Sciatic nerve (tissue), 2 donors: ENCODE results near the gene PMP22. TPM values are rescaled to one million over a fixed set of nuclear protein-coding genes. Genes with fewer than 3 reads are reported as not detected.
A peak's percentile ranks its signal among the peaks of the same experiment; 100 is the strongest.

ENCODE experiments used
- ATAC-seq: fragments of 200-7000 bp; cut with Tn5 transposase; one replicate; pipeline ENCODE4 v1.9.1; 2020; ENCODE audit warnings: mild to moderate bottlenecking, moderate library complexity
- DNase-seq: peaks from one replicate; pipeline ENCODE4 v3.0.0-alpha.2; 2020; ENCODE audit warnings: low spot score
- intact Hi-C: fragments of 100-400 bp; cut with DNase I; formaldehyde crosslinking; loops from one replicate; pipeline ENCODE4 v1.14.2; 2022
- total RNA-seq: library from RNA; stranded (reverse); fragmentation: NEBNext Ultra II Directional; extraction: Animal tissue kit (Norgen Biotek cat#: 25700); gene quantifications from one replicate; pipeline ENCODE4 v1.2.1, GENCODE V29; 2021
- donor health status: DM: no; HTN: no; CAD: no.
- donor health status: DM: no; HTN: no; CAD: no.

PMP22 gene
- total RNA-seq, result 2,465 TPM

DNA sequence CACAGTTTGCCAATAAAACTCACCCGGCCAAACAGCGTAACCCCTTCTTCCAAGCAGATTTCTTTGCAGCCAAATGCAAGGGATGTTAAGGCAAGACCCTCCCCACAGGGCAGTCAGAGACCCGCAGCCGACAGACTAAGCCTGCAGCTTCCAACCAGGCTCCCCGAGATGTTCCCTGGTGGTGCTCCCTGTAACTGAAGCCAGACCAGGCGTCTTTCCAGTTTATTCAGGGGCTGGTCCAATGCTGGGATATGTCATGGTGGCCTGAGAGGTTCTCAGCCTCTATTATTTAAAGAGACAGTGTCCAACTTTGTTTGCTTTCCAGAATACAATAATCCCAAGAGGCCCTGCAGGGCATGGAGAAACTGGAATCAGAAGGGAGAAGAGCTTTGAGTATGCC, at the start of gene PMP22:
TSS of gene PMP22 (minus strand) at position 196 of the 400 bp plus-strand sequence. CDS start 4,599 bp downstream, outside the sequence.
- no peak for ATAC-seq
- DNase-seq, result no peak
- intact Hi-C loops, result loop anchor here (10.0 kb wide), 1 partner anchor 140 kb away; no protein-coding TSS in a partner anchor

DNA sequence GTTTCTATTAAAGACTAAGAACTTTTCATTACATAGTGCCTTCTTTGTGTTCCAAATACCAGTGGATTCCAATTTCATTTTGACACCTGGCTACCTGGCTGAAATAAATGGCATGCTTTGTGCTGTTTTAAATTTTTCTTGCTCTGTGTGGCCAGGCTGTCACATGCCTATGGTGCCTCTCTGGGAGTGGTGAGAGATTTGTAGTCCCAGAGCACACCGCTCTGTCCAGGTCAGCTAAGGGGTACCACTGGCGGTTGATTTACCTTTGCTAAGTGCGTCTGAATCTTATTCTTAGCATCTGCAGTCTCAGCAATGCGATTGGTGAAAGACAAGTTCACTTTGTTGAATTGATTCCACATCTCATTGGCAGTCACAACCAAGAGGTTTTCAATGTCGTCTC, 46.9 kb upstream of the PMP22 start:
- intact Hi-C loops, result no loop called here
- no peak for ATAC-seq
- no peak for DNase-seq

DNA sequence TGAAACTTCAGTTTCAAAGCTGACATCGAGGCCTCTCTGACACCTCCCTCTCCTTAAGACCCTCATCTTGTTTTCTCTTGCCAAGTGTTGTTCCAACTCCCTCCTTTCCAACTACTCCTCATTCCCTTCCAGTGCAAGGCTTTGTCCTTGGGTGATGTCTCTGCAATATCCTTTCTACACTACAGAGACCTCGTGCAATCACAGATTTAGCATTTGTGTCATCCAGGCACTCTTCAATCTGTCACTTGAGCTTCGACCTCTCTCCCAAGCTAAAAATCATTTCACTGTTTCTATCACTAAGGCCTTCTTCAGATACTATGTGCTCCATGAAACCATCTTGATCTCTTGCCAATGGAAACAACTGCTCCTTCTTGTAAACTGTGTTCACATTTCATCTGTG, 44.7 kb upstream of the PMP22 start:
- DNase-seq (no peak), ATAC-seq (no peak)
- intact Hi-C loops, result no loop called here

DNA sequence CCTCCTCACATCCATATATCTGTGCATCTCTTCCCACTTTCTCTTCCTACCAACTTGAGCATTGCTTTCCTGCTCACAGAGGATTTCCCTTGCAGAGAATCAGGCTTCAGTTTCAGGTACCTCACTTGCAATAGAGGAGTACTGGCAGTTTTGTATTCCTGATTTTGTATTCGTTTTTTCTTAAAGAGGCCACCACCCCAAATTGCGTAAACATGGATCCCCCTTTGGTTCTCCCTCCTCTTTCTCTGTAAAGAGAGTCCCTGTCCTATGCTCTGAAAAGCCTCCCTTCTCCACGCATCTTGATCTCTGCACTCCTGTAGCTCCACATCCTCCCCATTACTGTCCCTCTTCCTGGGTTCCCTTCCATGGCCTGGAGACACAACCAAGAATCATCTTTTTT, 44.1 kb upstream of the PMP22 start:
- ATAC-seq (no peak), DNase-seq (no peak)
- intact Hi-C loops, result no loop called here

DNA sequence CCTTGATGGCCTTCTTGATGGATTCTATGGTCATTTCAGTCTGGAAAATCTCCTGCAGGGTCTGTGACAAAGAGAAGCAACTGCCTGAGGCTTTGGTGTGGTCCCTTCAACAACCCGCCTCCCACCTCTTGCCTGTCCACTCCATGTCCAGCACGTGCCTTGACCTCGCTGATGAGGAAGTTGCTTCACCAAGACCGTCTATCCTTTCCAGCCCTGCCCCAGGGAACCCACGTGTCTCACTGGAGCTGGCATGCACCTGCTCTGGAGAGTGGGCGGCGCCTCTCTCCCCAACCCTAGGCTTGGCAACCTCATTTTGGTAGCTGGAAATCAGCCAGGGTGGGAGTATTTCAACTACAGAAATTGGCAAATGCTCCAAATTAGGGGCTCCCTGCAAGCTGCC, 43.6 kb upstream of the PMP22 start:
- intact Hi-C loops, result no loop called here
- DNase-seq (no peak), ATAC-seq (no peak)

DNA sequence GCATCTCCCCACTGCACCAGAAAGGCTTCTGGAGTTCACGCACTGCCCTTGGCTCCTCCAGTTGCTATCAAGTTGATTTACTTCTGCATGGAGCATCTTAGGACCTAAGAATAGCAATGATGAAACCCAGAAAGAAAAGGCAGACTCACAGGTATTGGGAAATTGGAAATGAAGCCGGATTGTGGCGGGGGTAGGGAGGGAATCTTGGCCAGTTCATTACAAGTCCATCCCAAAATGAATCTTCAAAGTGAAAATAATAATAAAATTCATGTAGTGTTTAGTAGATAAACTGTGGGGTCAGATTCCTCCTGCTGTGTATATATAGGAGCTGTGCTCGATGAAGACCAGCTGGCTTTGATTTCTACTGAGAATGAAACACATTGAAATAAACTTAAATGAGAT, 42.6 kb upstream of the PMP22 start:
- DNase-seq, result no peak
- intact Hi-C loops, result no loop called here
- ATAC-seq, result no peak

DNA sequence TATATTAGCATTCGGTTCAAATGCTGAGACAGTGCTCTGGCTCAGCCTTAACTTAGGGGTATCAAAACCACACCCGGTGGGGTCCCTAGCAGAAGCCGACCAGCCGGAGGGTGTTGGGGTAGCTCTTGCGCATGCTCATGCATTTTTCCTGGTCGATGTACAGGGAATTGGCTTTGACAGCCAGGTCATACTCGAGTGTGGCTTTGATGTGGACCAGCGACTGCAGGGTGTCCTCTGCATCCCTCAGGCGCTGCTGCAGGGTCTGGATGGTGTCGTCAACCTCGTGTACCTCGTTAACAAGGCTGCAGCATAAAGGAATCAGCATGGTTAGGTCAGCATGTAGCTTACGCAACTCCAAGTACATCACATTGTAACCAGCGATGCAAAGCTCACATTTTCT, 38.7 kb upstream of the PMP22 start:
- DNase-seq, result no peak
- ATAC-seq, result no peak
- intact Hi-C loops, result no loop called here

DNA sequence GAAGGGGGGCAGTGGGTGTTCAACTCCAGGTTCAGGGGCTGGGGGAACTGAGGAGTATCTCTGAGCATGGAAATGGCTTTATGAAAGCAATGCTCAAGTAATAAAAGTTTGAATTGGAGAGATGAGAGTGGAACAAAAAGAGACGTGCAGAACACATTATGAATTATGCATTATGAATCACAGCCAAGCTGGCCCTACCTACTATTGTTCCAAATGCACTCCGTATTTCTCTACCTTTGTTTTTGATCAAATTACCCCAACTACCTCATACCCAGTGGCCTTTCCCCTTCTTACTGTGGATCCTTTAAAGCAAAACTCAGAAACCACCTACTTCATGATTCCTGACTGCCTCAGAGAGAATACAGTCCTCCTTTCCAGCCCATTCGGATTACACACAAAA, 38.1 kb upstream of the PMP22 start:
- intact Hi-C loops, result no loop called here
- ATAC-seq (no peak), DNase-seq (no peak)

DNA sequence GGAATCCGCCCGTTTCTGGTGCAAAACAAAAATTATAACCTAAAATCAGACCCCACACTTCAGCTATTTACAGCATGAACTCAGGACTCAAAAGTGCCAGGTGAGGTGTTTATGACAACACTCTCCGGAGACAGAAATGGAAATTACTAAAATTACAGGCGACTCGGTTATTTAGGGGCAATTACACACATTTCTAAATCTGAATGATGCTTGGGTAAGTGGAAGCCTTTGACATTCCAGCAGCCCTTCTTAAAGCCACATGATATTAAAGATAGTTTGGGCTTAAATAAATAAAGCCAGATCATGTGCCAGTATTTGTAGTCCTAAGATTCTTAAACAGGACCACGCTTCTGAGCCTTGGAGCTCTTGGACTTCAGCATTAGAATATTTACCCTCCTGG, 36.7 kb upstream of the PMP22 start:
- ATAC-seq, result no peak
- intact Hi-C loops, result no loop called here
- DNase-seq, result no peak

DNA sequence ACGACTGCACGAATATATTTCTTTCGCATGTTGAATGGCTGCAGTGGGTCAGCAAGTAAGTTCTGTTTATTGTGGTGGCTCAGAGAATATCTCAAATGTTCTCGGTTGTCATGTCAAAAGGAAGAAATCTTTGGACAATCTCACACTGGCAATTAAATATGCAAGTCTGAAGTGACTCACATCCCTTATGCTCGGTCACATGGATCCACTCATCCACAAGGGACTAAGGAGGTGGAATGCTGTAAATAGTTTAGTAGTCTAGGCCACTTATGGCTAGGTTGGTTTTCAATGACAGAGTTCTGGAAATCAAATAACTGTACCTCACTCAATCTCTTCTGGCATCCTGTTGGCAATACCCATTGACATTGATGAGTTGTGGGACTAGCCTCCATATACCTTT, 33.0 kb upstream of the PMP22 start:
- ATAC-seq (no peak), DNase-seq (no peak)
- intact Hi-C loops, result no loop called here

DNA sequence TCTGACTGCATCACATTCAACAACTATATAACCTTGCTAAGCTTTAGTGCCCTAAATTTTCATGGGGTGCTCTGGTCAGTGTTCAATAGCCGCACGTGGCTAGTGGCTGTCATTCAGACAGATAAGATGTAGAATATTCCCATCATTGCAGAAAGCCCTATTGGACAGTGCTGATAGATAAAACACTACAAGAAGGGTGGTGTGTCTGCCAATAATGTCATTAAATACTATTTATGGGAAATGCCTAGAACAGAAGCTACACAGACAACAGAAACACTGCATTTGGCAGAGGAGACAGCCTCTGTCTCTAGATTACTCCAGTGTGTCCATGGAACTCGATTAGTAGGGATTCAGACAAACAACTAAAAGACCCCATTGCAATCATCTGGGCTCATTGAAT, 28.4 kb upstream of the PMP22 start:
- intact Hi-C loops, result no loop called here
- DNase-seq (no peak), ATAC-seq (no peak)

DNA sequence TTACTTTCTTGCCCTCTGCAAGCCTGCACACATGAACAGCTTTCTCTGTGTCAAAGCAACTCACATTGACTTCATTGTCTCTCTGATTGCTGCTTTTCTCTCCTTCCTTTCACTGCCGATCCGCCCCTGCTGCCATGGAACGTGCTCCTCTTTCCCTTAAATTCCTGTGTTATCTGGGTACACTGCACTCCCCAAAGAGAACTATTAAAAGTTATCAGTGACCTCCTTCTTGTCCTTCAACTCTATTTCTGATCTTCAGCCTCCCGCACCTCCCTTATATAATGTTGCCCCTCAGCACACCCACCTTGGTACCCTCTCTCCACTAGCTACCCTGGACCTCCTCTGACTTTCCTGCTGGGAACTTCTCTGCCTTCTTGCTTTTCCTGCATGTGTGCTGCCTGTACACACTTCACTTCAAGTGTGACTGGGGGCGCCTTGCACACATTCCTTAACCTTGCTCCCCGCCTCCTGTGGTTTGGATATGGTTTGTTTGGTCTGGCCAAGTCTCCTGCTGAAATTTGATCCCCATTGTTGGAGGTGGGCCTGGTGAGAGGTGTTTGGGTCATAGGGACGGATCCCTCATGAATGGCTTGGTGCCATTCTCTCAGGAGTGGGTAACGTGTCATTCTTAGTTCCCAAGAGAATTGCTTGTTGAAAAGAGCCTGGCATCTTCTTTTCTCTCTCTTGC, 26.7 kb upstream of the PMP22 start:
- DNase-seq (no peak), ATAC-seq (no peak)
- intact Hi-C loops, result no loop called here

DNA sequence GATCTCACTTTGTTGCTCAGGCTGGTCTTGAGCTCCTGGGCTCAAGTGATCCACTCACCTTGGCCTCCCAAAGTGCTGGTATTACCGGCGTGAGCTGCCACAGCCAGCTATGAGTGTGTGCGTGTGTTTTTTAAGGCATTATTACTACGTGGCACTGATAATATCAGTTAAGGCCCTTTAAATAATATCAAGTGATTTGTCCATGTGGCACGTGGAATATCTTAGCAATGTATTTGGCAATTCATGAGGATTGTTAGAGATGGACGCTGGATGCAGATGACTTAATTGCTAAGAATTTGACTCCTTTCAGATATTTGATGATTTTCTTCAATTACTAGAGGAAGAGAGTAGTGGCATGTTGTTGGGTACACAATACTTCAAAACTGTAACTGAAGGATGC, 25.5 kb upstream of the PMP22 start:
- ATAC-seq (no peak), DNase-seq (no peak)
- intact Hi-C loops, result no loop called here

DNA sequence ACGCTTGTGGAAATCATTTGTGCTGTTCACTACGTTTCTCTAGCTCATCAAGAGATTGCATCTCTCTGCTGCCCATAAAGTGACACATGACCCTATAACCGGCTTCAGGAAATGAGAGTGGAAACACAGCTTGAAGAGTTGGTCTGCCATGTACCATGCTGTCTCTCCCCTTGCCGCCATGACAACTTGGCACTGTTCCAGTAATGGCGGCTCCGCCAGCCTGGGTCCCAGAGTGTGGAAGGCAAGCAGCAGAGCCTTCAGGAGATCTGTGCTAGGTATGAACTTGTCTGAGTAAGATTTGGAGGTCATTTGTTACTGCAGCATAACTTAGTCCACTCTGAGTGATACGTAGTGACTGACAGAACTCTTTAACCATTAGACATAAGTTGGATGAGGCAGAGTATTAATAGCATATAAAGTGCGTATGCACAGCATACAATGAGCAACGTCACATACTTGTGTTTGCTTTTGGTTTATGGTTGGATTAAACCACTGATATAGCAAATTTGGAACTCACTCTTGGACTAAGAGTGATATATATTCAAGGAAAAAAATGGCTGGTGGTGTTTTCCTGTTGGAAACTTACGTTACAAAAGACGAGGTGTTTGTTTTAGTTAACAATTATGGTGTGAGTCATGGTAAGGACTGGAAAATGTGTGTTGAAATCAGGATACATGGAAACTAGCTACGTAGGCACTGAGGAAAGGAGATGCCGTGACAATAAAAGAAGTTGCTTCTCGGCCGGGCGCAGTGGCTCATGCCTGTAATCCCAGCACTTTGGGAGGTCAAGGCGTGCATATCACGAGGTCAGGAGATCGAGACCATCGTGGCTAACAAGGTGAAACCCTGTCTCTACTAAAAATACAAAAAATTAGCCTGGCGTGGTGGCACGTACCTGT, 24.4 kb upstream of the PMP22 start:
- intact Hi-C loops, result no loop called here
- DNase-seq, result no peak
- peak; percentile 58 for ATAC-seq

DNA sequence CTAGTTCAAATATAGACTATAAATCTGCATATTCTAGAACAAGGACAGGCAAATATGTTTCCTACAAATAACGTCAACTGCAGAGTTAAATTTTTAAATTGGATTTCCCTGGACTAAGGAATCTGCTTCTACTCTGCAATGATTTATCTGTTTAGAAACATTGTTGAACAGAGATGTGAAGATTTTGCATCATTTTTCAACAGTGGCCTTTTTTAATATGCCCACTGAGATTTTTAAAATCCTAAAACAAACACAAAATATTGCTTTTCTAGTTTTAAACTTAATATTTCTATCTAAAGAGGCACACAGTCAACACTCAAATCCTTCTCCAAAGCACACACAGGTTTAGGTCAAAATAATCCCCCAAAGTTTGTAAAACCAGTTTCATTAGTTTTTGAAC, 23.7 kb upstream of the PMP22 start:
- intact Hi-C loops, result no loop called here
- ATAC-seq (no peak), DNase-seq (no peak)

DNA sequence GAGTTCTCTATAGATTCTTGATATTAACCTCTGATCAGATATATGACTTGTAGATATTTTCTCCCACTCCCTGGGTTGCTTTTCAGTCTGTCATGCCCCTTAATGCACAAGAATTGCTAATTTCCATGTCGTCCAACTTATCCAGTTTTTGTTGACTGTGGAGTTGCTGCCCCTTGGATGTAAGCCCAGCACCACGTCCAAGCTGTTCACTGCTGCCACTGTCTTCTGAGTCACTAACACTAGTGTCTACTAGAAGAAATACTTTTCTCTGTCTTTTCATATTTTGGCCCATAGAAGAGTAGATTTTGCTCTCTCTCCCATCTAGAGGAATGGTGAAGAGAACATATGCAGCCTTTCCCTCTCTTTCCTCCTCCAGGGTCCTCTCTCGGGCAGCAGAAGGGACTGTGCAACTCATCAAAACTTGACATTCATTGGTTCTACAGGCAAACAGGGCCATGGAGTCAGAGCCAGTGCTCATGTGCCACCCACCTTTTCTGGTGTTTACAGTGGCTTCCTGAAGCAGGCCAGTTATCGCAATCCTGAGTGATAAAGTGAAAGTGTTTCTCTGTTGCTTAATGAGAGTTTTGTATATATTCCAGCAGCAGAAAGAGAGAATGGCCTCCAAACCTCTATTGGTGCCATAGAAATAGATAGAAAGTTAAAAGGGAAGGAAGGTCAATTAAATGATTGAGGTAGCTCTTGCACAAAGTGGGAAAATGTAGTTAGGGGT, 22.6 kb upstream of the PMP22 start:
- ATAC-seq, result peak; percentile 21
- DNase-seq, result no peak
- intact Hi-C loops, result no loop called here

DNA sequence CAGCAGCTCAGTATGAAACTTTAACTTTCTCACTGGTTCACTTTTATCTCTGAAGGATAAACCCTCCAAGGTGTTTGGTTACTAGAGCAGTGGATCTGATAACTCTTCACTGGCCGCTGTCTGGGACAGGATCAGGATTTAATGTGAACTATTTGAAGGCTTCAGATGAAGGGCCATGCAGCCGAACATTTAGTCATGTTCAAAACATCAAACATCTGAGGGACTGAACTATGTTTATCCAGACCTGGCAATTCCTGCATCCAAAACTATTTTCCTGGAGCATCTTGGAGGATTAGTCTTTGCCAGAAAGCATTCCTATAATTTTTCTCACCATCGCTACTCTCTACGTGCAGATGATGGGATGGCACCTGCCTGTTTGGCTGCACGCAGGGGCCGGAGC, 20.3 kb upstream of the PMP22 start:
- intact Hi-C loops, result no loop called here
- DNase-seq (no peak), ATAC-seq (no peak)

DNA sequence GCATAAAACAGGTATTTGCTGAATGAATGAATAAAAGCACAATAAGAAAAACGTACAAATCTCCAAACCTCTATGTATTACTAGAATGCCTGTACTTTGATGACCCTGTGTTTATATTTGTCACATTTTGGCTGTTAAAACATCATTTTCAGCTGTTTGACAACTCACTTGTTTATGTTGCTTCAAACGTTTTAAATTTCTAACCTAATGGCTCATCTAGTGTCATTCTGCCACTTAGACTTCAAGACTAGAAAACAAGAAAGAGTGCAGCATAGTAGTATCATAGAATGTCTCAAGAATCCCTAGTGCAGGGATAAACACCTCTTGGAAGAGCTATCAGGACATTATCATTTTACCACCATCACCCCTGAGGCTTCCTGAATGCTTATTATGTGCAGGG, 19.4 kb upstream of the PMP22 start:
- no peak for DNase-seq
- ATAC-seq, result no peak
- intact Hi-C loops, result no loop called here

DNA sequence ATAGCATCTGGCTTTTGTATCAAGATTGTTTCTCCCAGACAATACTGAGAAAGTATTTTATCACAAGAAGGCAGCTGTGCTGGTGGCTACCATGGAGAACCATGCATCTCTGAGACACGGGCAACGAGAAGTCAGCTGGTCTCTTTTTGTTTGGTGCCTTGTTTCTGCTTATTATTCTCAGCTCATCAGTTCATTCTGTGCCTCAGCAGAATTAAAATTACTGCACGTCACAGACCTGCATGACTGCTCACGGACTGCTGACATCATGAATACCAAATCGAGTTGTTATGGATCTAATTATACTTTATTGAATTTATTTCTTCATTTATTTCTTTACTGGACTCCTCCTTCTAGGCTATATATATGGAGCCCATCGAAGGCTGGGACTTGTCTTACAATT, 19.0 kb upstream of the PMP22 start:
- DNase-seq, result no peak
- ATAC-seq, result no peak
- intact Hi-C loops, result no loop called here

DNA sequence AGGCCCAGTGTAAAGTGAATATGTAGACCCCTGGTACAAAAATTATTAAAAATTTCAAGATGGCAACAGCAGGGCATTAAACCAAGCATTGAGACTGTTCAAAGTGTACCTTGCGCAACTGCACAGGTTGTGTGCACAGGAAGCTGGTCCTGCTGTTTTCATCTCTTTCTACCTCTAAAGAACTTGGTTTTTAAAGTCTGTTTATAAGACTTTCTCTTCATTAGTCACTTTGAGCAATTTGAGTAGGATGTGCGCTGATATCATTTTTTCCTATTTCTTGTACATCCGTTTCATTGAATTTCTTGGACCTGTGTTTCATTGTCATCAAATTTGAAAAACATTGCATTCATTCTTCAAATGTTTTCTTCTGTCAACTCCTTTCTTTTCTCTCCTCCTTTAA, 16.8 kb upstream of the PMP22 start:
- no peak for ATAC-seq

More for the DNA sequence above, 16.8 kb upstream of the PMP22 start:
- no peak for DNase-seq
- intact Hi-C loops, result no loop called here
